ENCODE results near the gene MCEE. TPM values are rescaled to one million over a fixed set of nuclear protein-coding genes. Genes with fewer than 3 reads are reported as not detected.
A peak's percentile ranks its signal among the peaks of the same experiment; 100 is the strongest.

The MCEE gene
- total and polyA plus RNA-seq, 4 donors, result 13.1 to 57.6 (median 23.9) TPM

- Histone ChIP-seq H3K9ac (ENCODE audit: low read depth in 1 of 2, low read length in 2 of 2) (no peak overlapping the region), H3K9me3 (ENCODE audit: control insufficient read depth in 4 of 4, low read length in 3 of 4) (peaks cover 0 to 5% (median 0%) of the 10 kb centered on the region in 4 donors), H3K27ac (ENCODE audit: low read depth in 1 of 2, low read length in 2 of 2) (no peak overlapping the region), H3K4me1 (ENCODE audit: control insufficient read depth in 4 of 4, insufficient read depth in 4 of 4, low read length in 3 of 4) (no peaks in the 10 kb centered on the region), H3K4me3 (ENCODE audit: low read depth in 1 of 3, low read length in 3 of 3) (no peak overlapping the region), H3K36me3 (ENCODE audit: control insufficient read depth in 4 of 4, insufficient read depth in 3 of 4, low read depth in 1 of 4, low read length in 3 of 4) (no peaks in the 10 kb centered on the region), H3K27me3 (ENCODE audit: control insufficient read depth in 4 of 4, insufficient read depth in 4 of 4, low read length in 3 of 4) (no peaks in the 10 kb centered on the region)
- DNase-seq (ENCODE audit: low spot score), result no peak
- WGBS, result 53% methylated on average over 2 of the region's 2 CpGs
- TF ChIP-seq NR2F2 (IDR thresholded peaks at IDR 0.05), result no peak
- no peak for TF ChIP-seq TAF1 (conservative IDR thresholded peaks at IDR 0.05)
- no peak for TF ChIP-seq FOXA1 (IDR thresholded peaks at IDR 0.05)
- TF ChIP-seq HNF4G (IDR thresholded peaks at IDR 0.05), result no peak
- TF ChIP-seq JUND (IDR thresholded peaks at IDR 0.05), result no peak
- no peak for TF ChIP-seq YY1 (IDR thresholded peaks at IDR 0.05)
- TF ChIP-seq MAX (IDR thresholded peaks at IDR 0.05), result no peak
- TF ChIP-seq ZBTB33 (IDR thresholded peaks at IDR 0.05), result no peak
- TF ChIP-seq FOXA2 (IDR thresholded peaks at IDR 0.05), result no peak
- no peak for TF ChIP-seq GABPA (IDR thresholded peaks at IDR 0.05 in 1 of 2, conservative IDR thresholded peaks at IDR 0.05 in 1 of 2)
These were observed 28.4 kb downstream of the MCEE start for GRCh38 chr2:71101656-71102055.

GRCh38 chr2:71100195-71100964 is 29.6 kb downstream of the MCEE start:
- Histone ChIP-seq H3K9ac (ENCODE audit: low read depth in 1 of 2, low read length in 2 of 2) (no peak overlapping the region), H3K4me3 (ENCODE audit: low read depth in 1 of 3, low read length in 3 of 3) (no peak overlapping the region), H3K36me3 (ENCODE audit: control insufficient read depth in 4 of 4, insufficient read depth in 3 of 4, low read depth in 1 of 4, low read length in 3 of 4) (no peaks in the 10 kb centered on the region), H3K27ac (ENCODE audit: low read depth in 1 of 2, low read length in 2 of 2) (no peak overlapping the region), H3K4me1 (ENCODE audit: control insufficient read depth in 4 of 4, insufficient read depth in 4 of 4, low read length in 3 of 4) (no peaks in the 10 kb centered on the region), H3K9me3 (ENCODE audit: control insufficient read depth in 4 of 4, low read length in 3 of 4) (peaks cover 0 to under 1% (median 0%) of the 10 kb centered on the region in 4 donors), H3K27me3 (ENCODE audit: control insufficient read depth in 4 of 4, insufficient read depth in 4 of 4, low read length in 3 of 4) (no peaks in the 10 kb centered on the region)
- peak; percentile 64 for DNase-seq (ENCODE audit: low spot score)
- 3% methylated on average over 3 of the region's 3 CpGs for WGBS
- TF ChIP-seq RXRA (IDR thresholded peaks at IDR 0.05), result peak in 1 of 2 donors; percentile 25
- TF ChIP-seq TAF1 (conservative IDR thresholded peaks at IDR 0.05), result no peak
- TF ChIP-seq MAX (IDR thresholded peaks at IDR 0.05), result no peak
- TF ChIP-seq SP1 (IDR thresholded peaks at IDR 0.05), result no peak
- no peak for TF ChIP-seq GABPA (IDR thresholded peaks at IDR 0.05 in 1 of 2, conservative IDR thresholded peaks at IDR 0.05 in 1 of 2)
- TF ChIP-seq REST (IDR thresholded peaks at IDR 0.05), result no peak
- peak; percentile 64 for TF ChIP-seq YY1 (IDR thresholded peaks at IDR 0.05)
- no peak for TF ChIP-seq ATF3 (IDR thresholded peaks at IDR 0.05)
- no peak for TF ChIP-seq HNF4G (IDR thresholded peaks at IDR 0.05)
- TF ChIP-seq ZBTB33 (IDR thresholded peaks at IDR 0.05), result no peak
- TF ChIP-seq FOXA2 (IDR thresholded peaks at IDR 0.05), result no peak
- TF ChIP-seq EGR1 (IDR thresholded peaks at IDR 0.05; ENCODE audit: low read depth in 2 of 2), result no peak
- peak in 1 of 2 donors; percentile 26 for TF ChIP-seq HNF4A (conservative IDR thresholded peaks at IDR 0.05)
- no peak for TF ChIP-seq JUND (IDR thresholded peaks at IDR 0.05)
- TF ChIP-seq FOXA1 (IDR thresholded peaks at IDR 0.05), result no peak
- TF ChIP-seq CTCF (IDR thresholded peaks at IDR 0.05; ENCODE audit: low read depth, low read length, missing input control), result peak; percentile 77
- no peak for TF ChIP-seq NR2F2 (IDR thresholded peaks at IDR 0.05)
- peak; percentile 83 to 87 for TF ChIP-seq RAD21 (IDR thresholded peaks at IDR 0.05)

Data from liver (tissue), 9 donors.